PC-3 (cell line): ENCODE results near the gene RBMS3.

ENCODE experiments used
- EZH2 ChIP-seq: fragments of 300-600 bp; sonication (generic); IDR thresholded peaks from one replicate; pipeline ENCODE4 v1.6.1; 2017; ENCODE audit warnings: antibody characterized with exemption, mild to moderate bottlenecking, low read length; ENCODE audit not compliant: unreplicated experiment
- EZH2phosphoT487 ChIP-seq: fragments of 300-600 bp; sonication (generic); IDR thresholded peaks from 2 replicates; pipeline ENCODE4 v1.6.1; 2018; ENCODE audit warnings: mild to moderate bottlenecking, antibody characterized with exemption, low read length, borderline replicate concordance
- TF ChIP-seq, protein P1 (sequence below): fragments of 300-600 bp; sonication (generic); conservative IDR thresholded peaks from 2 replicates; pipeline ENCODE4 v1.5.1; 2017; ENCODE audit warnings: antibody characterized with exemption, low read depth, mild to moderate bottlenecking, low read length

DNA sequence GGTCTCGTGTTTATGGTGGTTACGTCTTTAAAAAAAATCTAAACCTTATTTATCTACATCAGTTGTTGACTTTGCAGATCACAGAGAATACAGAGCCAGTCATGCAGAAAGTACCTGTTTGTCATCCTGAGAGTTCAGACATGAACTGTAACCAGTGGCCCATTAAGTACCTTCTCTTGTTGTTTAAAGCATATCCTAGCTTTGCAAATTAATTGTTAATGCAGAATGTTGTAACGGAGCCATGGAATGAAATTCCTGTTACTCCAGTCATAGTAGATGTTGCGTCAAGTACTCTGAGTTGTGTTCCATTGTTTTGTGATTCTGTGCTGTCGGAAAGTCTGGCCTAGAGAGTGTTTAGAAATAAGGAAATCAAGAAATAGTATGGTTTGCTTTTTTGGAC is 205.2 kb downstream of the RBMS3 start:
- TF ChIP-seq EZH2, result no peak
- TF ChIP-seq, protein P1, sequence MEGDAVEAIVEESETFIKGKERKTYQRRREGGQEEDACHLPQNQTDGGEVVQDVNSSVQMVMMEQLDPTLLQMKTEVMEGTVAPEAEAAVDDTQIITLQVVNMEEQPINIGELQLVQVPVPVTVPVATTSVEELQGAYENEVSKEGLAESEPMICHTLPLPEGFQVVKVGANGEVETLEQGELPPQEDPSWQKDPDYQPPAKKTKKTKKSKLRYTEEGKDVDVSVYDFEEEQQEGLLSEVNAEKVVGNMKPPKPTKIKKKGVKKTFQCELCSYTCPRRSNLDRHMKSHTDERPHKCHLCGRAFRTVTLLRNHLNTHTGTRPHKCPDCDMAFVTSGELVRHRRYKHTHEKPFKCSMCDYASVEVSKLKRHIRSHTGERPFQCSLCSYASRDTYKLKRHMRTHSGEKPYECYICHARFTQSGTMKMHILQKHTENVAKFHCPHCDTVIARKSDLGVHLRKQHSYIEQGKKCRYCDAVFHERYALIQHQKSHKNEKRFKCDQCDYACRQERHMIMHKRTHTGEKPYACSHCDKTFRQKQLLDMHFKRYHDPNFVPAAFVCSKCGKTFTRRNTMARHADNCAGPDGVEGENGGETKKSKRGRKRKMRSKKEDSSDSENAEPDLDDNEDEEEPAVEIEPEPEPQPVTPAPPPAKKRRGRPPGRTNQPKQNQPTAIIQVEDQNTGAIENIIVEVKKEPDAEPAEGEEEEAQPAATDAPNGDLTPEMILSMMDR, result no peak
- TF ChIP-seq EZH2phosphoT487, result no peak
